BE2C (cell line): ENCODE results near the gene TICRR.

Experiments
- DNase-seq: peaks from one replicate; pipeline ENCODE4 v3.0.0-alpha.2; 2020
- H3K27me3 ChIP-seq: fragments of 250-450 bp; sonication (Bioruptor Pico); 2 replicates; pipeline ENCODE4 v1.5.1; 2020; ENCODE audit warnings: mild to moderate bottlenecking
- H3K36me3 ChIP-seq: fragments of 250-450 bp; sonication (Bioruptor Pico); 2 replicates; pipeline ENCODE4 v1.5.1; 2020; ENCODE audit warnings: mild to moderate bottlenecking
- H3K4me1 ChIP-seq: fragments of 250-450 bp; sonication (Bioruptor Pico); 2 replicates; pipeline ENCODE4 v1.5.1; 2020
- H3K4me3 ChIP-seq: 2 replicates; pipeline ENCODE4 v1.5.1; 2011; ENCODE audit warnings: low read depth, low read length
- H3K9me3 ChIP-seq: fragments of 250-450 bp; sonication (Bioruptor Pico); 2 replicates; pipeline ENCODE4 v1.5.1; 2020
- CTCF ChIP-seq: IDR thresholded peaks from 2 replicates; pipeline ENCODE4 v1.5.1; 2012; ENCODE audit warnings: mild to moderate bottlenecking, low read depth, low read length

The TICRR gene

DNA sequence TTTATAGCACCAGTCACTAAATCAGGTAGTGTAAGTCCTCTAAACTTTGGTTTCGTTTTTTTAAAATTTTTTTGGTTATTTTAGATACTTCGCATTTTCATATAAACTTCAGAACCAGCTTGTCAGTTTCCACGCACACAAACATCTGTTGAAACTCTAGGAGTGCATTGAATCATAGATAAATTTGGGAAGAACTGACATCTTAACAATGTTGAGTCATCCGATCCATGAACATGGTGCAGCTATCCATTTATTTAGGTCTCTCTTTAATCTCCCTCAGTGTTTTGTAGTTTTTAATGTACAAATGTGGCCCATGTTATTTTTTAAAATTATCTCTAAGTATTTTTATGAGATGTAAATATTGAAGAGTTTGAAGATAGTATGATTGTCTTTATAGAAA, 17.7 kb downstream of the TICRR start:
- peaks cover 85% of the 10 kb centered on the region for H3K36me3 ChIP-seq
- no peak for TF ChIP-seq CTCF

GRCh38 chr15:89599021-89599420, 23.8 kb downstream of the TICRR start:
- no peak for TF ChIP-seq CTCF

More for the DNA sequence above, 17.7 kb downstream of the TICRR start:
- no peaks in the 10 kb centered on the region for H3K4me1 ChIP-seq
- no peak for DNase-seq
- H3K4me3 ChIP-seq: no peak overlapping the region
- H3K9me3 ChIP-seq: no peaks in the 10 kb centered on the region
- no peaks in the 10 kb centered on the region for H3K27me3 ChIP-seq

DNA sequence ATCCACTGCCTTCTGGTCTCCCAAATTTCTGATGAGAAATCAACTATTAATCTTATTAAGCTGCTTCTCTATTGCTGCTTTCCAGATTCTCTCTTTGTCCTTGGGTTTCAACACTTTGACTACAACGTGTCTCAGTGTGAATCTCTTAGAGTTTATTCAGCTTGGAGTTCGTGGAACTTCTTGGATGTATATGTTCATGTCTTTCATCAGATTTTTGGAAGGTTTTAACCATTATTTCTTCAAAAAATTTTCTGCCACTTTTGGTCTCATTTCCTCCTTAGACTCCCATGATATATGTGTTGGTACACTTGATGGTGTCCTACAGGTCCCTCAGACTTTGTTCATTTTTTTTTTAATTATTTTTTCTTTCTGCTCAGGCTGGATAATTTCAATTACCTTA, 36.0 kb downstream of the TICRR start:
- no peaks in the 10 kb centered on the region for H3K9me3 ChIP-seq
- H3K36me3 ChIP-seq: peaks cover 87% of the 10 kb centered on the region
- DNase-seq: no peak
- H3K4me3 ChIP-seq: no peak overlapping the region
- TF ChIP-seq CTCF: no peak
- H3K4me1 ChIP-seq: peaks cover 5% of the 10 kb centered on the region
- no peaks in the 10 kb centered on the region for H3K27me3 ChIP-seq

More at GRCh38 chr15:89599021-89599420, 23.8 kb downstream of the TICRR start:
- Histone ChIP-seq H3K9me3 (no peaks in the 10 kb centered on the region), H3K27me3 (no peaks in the 10 kb centered on the region), H3K4me1 (no peaks in the 10 kb centered on the region), H3K4me3 (no peak overlapping the region), H3K36me3 (peaks cover 93% of the 10 kb centered on the region)
- DNase-seq: no peak

GRCh38 chr15:89613031-89613430, 37.8 kb downstream of the TICRR start:
- Histone ChIP-seq H3K36me3 (peaks cover 85% of the 10 kb centered on the region), H3K4me3 (no peak overlapping the region), H3K4me1 (peaks cover 5% of the 10 kb centered on the region), H3K27me3 (no peaks in the 10 kb centered on the region), H3K9me3 (no peaks in the 10 kb centered on the region)
- no peak for DNase-seq
- no peak for TF ChIP-seq CTCF

GRCh38 chr15:89614164-89614563, 38.9 kb downstream of the TICRR start:
- no peak for DNase-seq
- Histone ChIP-seq H3K4me1 (peaks cover 5% of the 10 kb centered on the region), H3K4me3 (no peak overlapping the region), H3K9me3 (no peaks in the 10 kb centered on the region), H3K36me3 (peaks cover 86% of the 10 kb centered on the region), H3K27me3 (no peaks in the 10 kb centered on the region)
- no peak for TF ChIP-seq CTCF

- TF ChIP-seq CTCF: no peak
- H3K36me3 ChIP-seq: peaks cover 86% of the 10 kb centered on the region
Observed at GRCh38 chr15:89615135-89615534, 39.9 kb downstream of the TICRR start.

More at GRCh38 chr15:89615135-89615534, 39.9 kb downstream of the TICRR start:
- DNase-seq: peak; percentile 32
- Histone ChIP-seq H3K9me3 (no peaks in the 10 kb centered on the region), H3K4me3 (no peak overlapping the region), H3K27me3 (no peaks in the 10 kb centered on the region), H3K4me1 (peaks cover 5% of the 10 kb centered on the region)
